NOMO-1 treated with DMSO at 0.1 percent for 48 hours (cell line): ENCODE measurements around the gene JAK1.

Source experiments
- DNase-seq: peaks from one replicate; lab custom pipeline; 2025; ENCODE audit not compliant: unreplicated experiment; lab: John Stamatoyannopoulos, UW

The JAK1 gene

GRCh38 chr1:64893921-64894320 lies 72.4 kb downstream of the JAK1 start:
- DNase-seq: no peak

GRCh38 chr1:64892576-64893573 lies 73.5 kb downstream of the JAK1 start:
- DNase-seq: no peak

- DNase-seq: no peak
Measured at GRCh38 chr1:64891448-64891825, 74.9 kb downstream of the JAK1 start.

- no peak for DNase-seq
Measured at GRCh38 chr1:64890699-64891447, 75.5 kb downstream of the JAK1 start.

GRCh38 chr1:64887689-64888217 lies 78.6 kb downstream of the JAK1 start:
- no peak for DNase-seq

- DNase-seq: no peak
Measured at GRCh38 chr1:64886877-64887276, 79.5 kb downstream of the JAK1 start.

GRCh38 chr1:64885648-64886047 lies 80.7 kb downstream of the JAK1 start:
- no peak for DNase-seq

- DNase-seq: no peak
Measured at GRCh38 chr1:64884261-64885040, 81.9 kb downstream of the JAK1 start.

GRCh38 chr1:64882574-64883255 lies 83.6 kb downstream of the JAK1 start:
- no peak for DNase-seq

- no peak for DNase-seq
Measured at GRCh38 chr1:64881281-64881680, 85.1 kb downstream of the JAK1 start.

- DNase-seq: no peak
Measured at GRCh38 chr1:64880449-64880848, 85.9 kb downstream of the JAK1 start.

- DNase-seq: no peak
Measured at GRCh38 chr1:64878931-64879611, 87.3 kb downstream of the JAK1 start.

GRCh38 chr1:64878090-64878489 lies 88.3 kb downstream of the JAK1 start:
- DNase-seq: no peak

GRCh38 chr1:64877598-64877997 lies 88.8 kb downstream of the JAK1 start:
- DNase-seq: no peak

GRCh38 chr1:64877151-64877550 lies 89.2 kb downstream of the JAK1 start:
- DNase-seq: no peak

- no peak for DNase-seq
Measured at GRCh38 chr1:64875606-64876005, 90.7 kb downstream of the JAK1 start.

- DNase-seq: no peak
Measured at GRCh38 chr1:64875101-64875500, 91.2 kb downstream of the JAK1 start.

- no peak for DNase-seq
Measured at GRCh38 chr1:64874666-64875065, 91.7 kb downstream of the JAK1 start.

GRCh38 chr1:64873576-64873975 lies 92.8 kb downstream of the JAK1 start:
- DNase-seq: no peak

- no peak for DNase-seq
Measured at GRCh38 chr1:64872067-64872466, 94.3 kb downstream of the JAK1 start.
